Upper lobe of left lung (tissue), 4 donors: Measurements from ENCODE around the gene ABCA13.

Experiments
- EP300 ChIP-seq, 4 donors: sonication (generic); formaldehyde crosslinking; IDR thresholded peaks; one replicate each; pipeline ENCODE4 v1.5.1; 2017; ENCODE audit warnings: antibody characterized with exemption in 4 of 4, control low read depth in 2 of 4
- POLR2AphosphoS5 ChIP-seq, 2 donors: sonication (generic); formaldehyde crosslinking; IDR thresholded peaks; one replicate each; pipeline ENCODE4 v1.5.1; 2017; ENCODE audit warnings: antibody characterized with exemption in 2 of 2
- TF ChIP-seq, protein P1 (sequence below), 6 experiments: fragments of 450-650 bp in 4 of 6; fragments of 200-600 bp in 2 of 6; sonication (generic) in 2 of 6; IDR thresholded peaks; one replicate each; pipeline ENCODE4 v1.5.1; 2016 to 2019; ENCODE audit warnings: antibody characterized with exemption in 6 of 6

DNA sequence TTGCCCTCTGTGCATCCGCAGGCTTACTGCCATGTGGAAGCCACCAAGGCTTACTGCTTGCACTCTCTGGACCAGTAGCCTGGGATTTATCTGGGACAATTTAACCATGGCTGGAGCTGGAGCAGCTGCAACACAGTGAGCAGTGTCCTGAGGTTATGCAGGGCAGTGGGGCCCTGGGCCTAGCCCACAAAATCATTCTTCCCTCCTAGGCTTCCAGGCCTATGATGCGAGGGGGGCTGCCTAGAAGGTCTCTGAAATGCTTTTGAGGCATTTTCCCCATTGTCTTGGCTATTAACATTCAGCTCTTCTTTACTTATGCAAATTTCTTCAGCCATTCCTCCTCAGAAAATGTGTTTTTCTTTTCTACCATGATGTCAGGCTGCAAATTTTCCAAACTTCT is 439.4 kb downstream of the ABCA13 start:
- no peak for TF ChIP-seq POLR2AphosphoS5 (IDR thresholded peaks at IDR 0.05)
- TF ChIP-seq EP300 (IDR thresholded peaks at IDR 0.05), result no peak
- TF ChIP-seq, protein P1, sequence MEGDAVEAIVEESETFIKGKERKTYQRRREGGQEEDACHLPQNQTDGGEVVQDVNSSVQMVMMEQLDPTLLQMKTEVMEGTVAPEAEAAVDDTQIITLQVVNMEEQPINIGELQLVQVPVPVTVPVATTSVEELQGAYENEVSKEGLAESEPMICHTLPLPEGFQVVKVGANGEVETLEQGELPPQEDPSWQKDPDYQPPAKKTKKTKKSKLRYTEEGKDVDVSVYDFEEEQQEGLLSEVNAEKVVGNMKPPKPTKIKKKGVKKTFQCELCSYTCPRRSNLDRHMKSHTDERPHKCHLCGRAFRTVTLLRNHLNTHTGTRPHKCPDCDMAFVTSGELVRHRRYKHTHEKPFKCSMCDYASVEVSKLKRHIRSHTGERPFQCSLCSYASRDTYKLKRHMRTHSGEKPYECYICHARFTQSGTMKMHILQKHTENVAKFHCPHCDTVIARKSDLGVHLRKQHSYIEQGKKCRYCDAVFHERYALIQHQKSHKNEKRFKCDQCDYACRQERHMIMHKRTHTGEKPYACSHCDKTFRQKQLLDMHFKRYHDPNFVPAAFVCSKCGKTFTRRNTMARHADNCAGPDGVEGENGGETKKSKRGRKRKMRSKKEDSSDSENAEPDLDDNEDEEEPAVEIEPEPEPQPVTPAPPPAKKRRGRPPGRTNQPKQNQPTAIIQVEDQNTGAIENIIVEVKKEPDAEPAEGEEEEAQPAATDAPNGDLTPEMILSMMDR (IDR thresholded peaks at IDR 0.05), result no peak
